Left ventricle myocardium superior (tissue), 1 donor: ENCODE results near the gene ZNF512B. TPM values are rescaled to one million over a fixed set of nuclear protein-coding genes. Genes with fewer than 3 reads are reported as not detected.
"Not testable (repeated sequence)": the region's sequence is repeated elsewhere in the genome, so short reads cannot be mapped to it uniquely, and the experiment has no call there.

Source experiments
- ATAC-seq: fragments of 200-7000 bp; cut with Tn5 transposase; one replicate; pipeline ENCODE4 v1.9.1; 2020; ENCODE audit warnings: mild to moderate bottlenecking, moderate library complexity
- DNase-seq: peaks from one replicate; pipeline ENCODE4 v3.0.0-alpha.2; 2020
- intact Hi-C: fragments of 100-400 bp; cut with micrococcal nuclease; formaldehyde crosslinking; loops from one replicate; pipeline ENCODE4 v1.11.0; 2022
- microRNA-seq: library from miRNA; unstranded; fragments of <30 nt; microRNA quantifications from one replicate; pipeline ENCODE4 v1.2.0, GENCODE V29; 2020; ENCODE audit warnings: borderline number of aligned reads
- total RNA-seq: library from RNA; stranded (reverse); fragmentation: NEBNext Ultra II Directional; extraction: Animal tissue kit (Norgen Biotek cat#: 25700); gene quantifications from one replicate; pipeline ENCODE4 v1.2.1, GENCODE V29; 2021
- donor health status: DM: no; HTN: yes; CAD: no; lungs with severe emphysema.

The ZNF512B gene
- total RNA-seq, 1 donor from 2014 or later, result 14.0 TPM

- ATAC-seq, DNase-seq, intact Hi-C loops: not testable (repeated sequence)
Observed at GRCh38 chr20:63916371-63916939, 53.3 kb downstream of the ZNF512B start.

GRCh38 chr20:63915471-63915870 is 54.3 kb downstream of the ZNF512B start:
- ATAC-seq (peak; percentile 93), DNase-seq (peak; percentile 83)
- intact Hi-C loops, result no loop called here

GRCh38 chr20:63913768-63914167 is 56.0 kb downstream of the ZNF512B start:
- DNase-seq, result no peak
- no peak for ATAC-seq
- intact Hi-C loops, result no loop called here

GRCh38 chr20:63911176-63911575 is 58.6 kb downstream of the ZNF512B start:
- intact Hi-C loops, result no loop called here
- DNase-seq (no peak), ATAC-seq (no peak)

GRCh38 chr20:63908008-63908682 is 61.6 kb downstream of the ZNF512B start:
- no peak for DNase-seq
- no peak for ATAC-seq
- intact Hi-C loops, result no loop called here

Small RNAs within 50 kb of the gene (microRNA-seq; reads per million reads assigned to microRNA genes)
- not detected for gene MIR1914
- gene MIR647, result not detected
- not detected for gene MIR941-1
- not detected for gene MIR941-2
- not detected for gene MIR941-3
- gene MIR941-4, result not detected
- not detected for gene MIR941-5

Other genes with a start within 250 kb of the ZNF512B start
- 2.7 TPM for gene LIME1, start 233.3 kb downstream of the ZNF512B start, total RNA-seq
- 104 TPM for gene SLC2A4RG, start 230.2 kb downstream of the ZNF512B start, total RNA-seq
- gene ZBTB46, start 138.7 kb downstream of the ZNF512B start, total RNA-seq, result 13.1 TPM
- gene ABHD16B, start 108.4 kb downstream of the ZNF512B start, total RNA-seq, result not detected
- gene TPD52L2, start 104.7 kb downstream of the ZNF512B start, total RNA-seq, result 78.0 TPM
- gene DNAJC5, start 74.8 kb downstream of the ZNF512B start, total RNA-seq, result 47.3 TPM
- 59.9 TPM for gene UCKL1, start 13.5 kb downstream of the ZNF512B start, total RNA-seq
- 6.4 TPM for gene SAMD10, start 9.7 kb upstream of the ZNF512B start, total RNA-seq
- 50.6 TPM for gene PRPF6, start 11.2 kb upstream of the ZNF512B start, total RNA-seq
- 0.35 TPM for gene C20orf204, start 66.3 kb upstream of the ZNF512B start, total RNA-seq
- gene SOX18, start 79.7 kb upstream of the ZNF512B start, total RNA-seq, result 36.8 TPM
- gene TCEA2, start 93.3 kb upstream of the ZNF512B start, total RNA-seq, result 35.6 TPM
- 5.4 TPM for gene RGS19, start 109.6 kb upstream of the ZNF512B start, total RNA-seq
- gene OPRL1, start 110.2 kb upstream of the ZNF512B start, total RNA-seq, result 0.27 TPM
- gene LKAAEAR1, start 114.5 kb upstream of the ZNF512B start, total RNA-seq, result not detected
- not detected for gene NPBWR2, start 137.6 kb upstream of the ZNF512B start, total RNA-seq
- gene MYT1, start 194.5 kb upstream of the ZNF512B start, total RNA-seq, result 0.20 TPM